DOHH2 (cell line): ENCODE measurements around the gene PIGBOS1.

Experiments
- EZH2phosphoT487 ChIP-seq: fragments of 200-600 bp; sonication (generic); IDR thresholded peaks from 2 replicates; pipeline ENCODE4 v1.6.1; 2017; ENCODE audit warnings: borderline replicate concordance, mild to moderate bottlenecking, antibody characterized with exemption, low read length, moderate library complexity, mixed read lengths
- TF ChIP-seq, protein P1 (sequence below): fragments of 200-600 bp; sonication (generic); IDR thresholded peaks from one replicate; pipeline ENCODE4 v1.5.1; 2014; ENCODE audit warnings: antibody characterized with exemption, mild to moderate bottlenecking, low read depth, low read length; ENCODE audit not compliant: poor library complexity, severe bottlenecking

DNA sequence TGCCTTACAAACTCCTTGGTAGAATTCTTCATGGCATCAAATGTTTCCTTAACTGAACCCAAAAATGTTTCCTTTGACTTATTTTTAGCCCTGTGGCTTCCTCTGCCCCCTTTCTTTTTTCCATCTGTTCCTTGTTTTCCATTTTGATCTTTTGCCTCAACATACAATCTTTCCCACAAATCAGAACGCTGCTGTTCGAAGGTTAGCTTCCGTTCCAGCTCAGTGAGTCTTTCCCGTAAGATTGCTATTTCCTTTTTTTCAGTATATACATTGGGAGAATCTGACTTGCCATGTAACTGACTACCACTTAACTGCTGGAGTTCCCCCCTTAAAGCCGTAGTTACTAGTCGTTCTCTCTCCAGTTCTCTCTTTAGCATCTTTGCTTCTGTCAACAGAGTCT is 41.3 kb upstream of the PIGBOS1 start:
- TF ChIP-seq, protein P1, sequence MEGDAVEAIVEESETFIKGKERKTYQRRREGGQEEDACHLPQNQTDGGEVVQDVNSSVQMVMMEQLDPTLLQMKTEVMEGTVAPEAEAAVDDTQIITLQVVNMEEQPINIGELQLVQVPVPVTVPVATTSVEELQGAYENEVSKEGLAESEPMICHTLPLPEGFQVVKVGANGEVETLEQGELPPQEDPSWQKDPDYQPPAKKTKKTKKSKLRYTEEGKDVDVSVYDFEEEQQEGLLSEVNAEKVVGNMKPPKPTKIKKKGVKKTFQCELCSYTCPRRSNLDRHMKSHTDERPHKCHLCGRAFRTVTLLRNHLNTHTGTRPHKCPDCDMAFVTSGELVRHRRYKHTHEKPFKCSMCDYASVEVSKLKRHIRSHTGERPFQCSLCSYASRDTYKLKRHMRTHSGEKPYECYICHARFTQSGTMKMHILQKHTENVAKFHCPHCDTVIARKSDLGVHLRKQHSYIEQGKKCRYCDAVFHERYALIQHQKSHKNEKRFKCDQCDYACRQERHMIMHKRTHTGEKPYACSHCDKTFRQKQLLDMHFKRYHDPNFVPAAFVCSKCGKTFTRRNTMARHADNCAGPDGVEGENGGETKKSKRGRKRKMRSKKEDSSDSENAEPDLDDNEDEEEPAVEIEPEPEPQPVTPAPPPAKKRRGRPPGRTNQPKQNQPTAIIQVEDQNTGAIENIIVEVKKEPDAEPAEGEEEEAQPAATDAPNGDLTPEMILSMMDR: no peak
- TF ChIP-seq EZH2phosphoT487: no peak
